Ramos (cell line): ENCODE measurements around the gene IL37.

Experiments
- in situ Hi-C: fragments of 300-500 bp; cut with MboI; formaldehyde crosslinking; loops from one replicate; pipeline ENCODE4 v1.14.3; 2022; ENCODE audit warnings: low sequenced_read_pairs; ENCODE audit not compliant: unreplicated experiment

IL37 gene

GRCh38 chr2:112949456-112949855 is 38.5 kb downstream of the IL37 start:
- in situ Hi-C loops: no loop called here

GRCh38 chr2:112954364-112954763 is 43.4 kb downstream of the IL37 start:
- in situ Hi-C loops: loop anchor here (10.0 kb wide), 1 partner anchor 220 kb away; no protein-coding TSS in a partner anchor

GRCh38 chr2:112957511-112957910 is 46.5 kb downstream of the IL37 start:
- in situ Hi-C loops: loop anchor here (10.0 kb wide), 1 partner anchor 223 kb away; no protein-coding TSS in a partner anchor

GRCh38 chr2:112958428-112959108 is 47.6 kb downstream of the IL37 start:
- in situ Hi-C loops: loop anchor here (10.0 kb wide), 1 partner anchor 224 kb away; no protein-coding TSS in a partner anchor

- in situ Hi-C loops: loop anchor here (10.0 kb wide), 1 partner anchor 224 kb away; no protein-coding TSS in a partner anchor
Observed at GRCh38 chr2:112959109-112959812, 48.3 kb downstream of the IL37 start.

GRCh38 chr2:112960230-112960825 is 49.4 kb downstream of the IL37 start:
- in situ Hi-C loops: no loop called here

GRCh38 chr2:112962308-112963175 is 51.6 kb downstream of the IL37 start:
- in situ Hi-C loops: no loop called here

GRCh38 chr2:112967023-112967422 is 56.1 kb downstream of the IL37 start:
- in situ Hi-C loops: no loop called here
